HEK293 (cell line): ENCODE measurements around the gene AKT1.

ENCODE experiments used
- CTCF ChIA-PET: fragments of 350-600 bp; formaldehyde crosslinking; extraction: SDS; loops from one replicate; lab custom pipeline; 2021; ENCODE audit warnings: antibody characterized with exemption; lab: Yijun Ruan, JAX
- POLR2A ChIA-PET: fragments of 300-600 bp; formaldehyde crosslinking; extraction: SDS; loops from one replicate; lab custom pipeline; 2020; ENCODE audit warnings: antibody characterized with exemption, inconsistent platforms; lab: Yijun Ruan, JAX
- H3K27ac ChIP-seq: fragments of 200-500 bp; sonication (Bioruptor generic); 2 replicates; pipeline ENCODE4 v1.5.1; 2014; ENCODE audit warnings: low read depth, low read length, control low read depth, inconsistent platforms; ENCODE audit errors: extremely low read depth
- H3K36me3 ChIP-seq, 2 experiments: fragments of 200-500 bp in 1 of 2; sonication (Bioruptor generic) in 1 of 2; 1 replicate in 1 of 2; 2 replicates in 1 of 2; pipeline ENCODE4 v1.5.1; 2014 to 2017; ENCODE audit warnings: inconsistent platforms in 2 of 2, low read length in 2 of 2; ENCODE audit not compliant: control insufficient read depth in 2 of 2, insufficient read depth in 1 of 2
- H3K4me1 ChIP-seq: fragments of 200-500 bp; sonication (Bioruptor generic); 2 replicates; pipeline ENCODE4 v1.5.1; 2014; ENCODE audit warnings: mild to moderate bottlenecking, low read length, inconsistent platforms; ENCODE audit not compliant: control insufficient read depth, insufficient read depth
- H3K4me3 ChIP-seq: 2 replicates; pipeline ENCODE4 v1.5.1; 2011; ENCODE audit warnings: low read depth, mild to moderate bottlenecking, control low read depth, low read length, moderate library complexity
- H3K9me3 ChIP-seq: fragments of 200-500 bp; sonication (Bioruptor generic); 2 replicates; pipeline ENCODE4 v1.5.1; 2014; ENCODE audit warnings: low read depth, low read length, inconsistent platforms; ENCODE audit not compliant: control insufficient read depth, insufficient read depth
- GFI1B ChIP-seq: fragments of 450-650 bp; formaldehyde crosslinking; IDR thresholded peaks from 2 replicates; pipeline ENCODE4 v1.5.1; 2016; ENCODE audit warnings: missing biosample characterization, missing genetic modification characterization
- GLIS1 ChIP-seq: fragments of 450-650 bp; formaldehyde crosslinking; IDR thresholded peaks from 2 replicates; pipeline ENCODE4 v1.5.1; 2016; ENCODE audit warnings: missing biosample characterization, missing genetic modification characterization
- GLIS2 ChIP-seq: fragments of 450-650 bp; formaldehyde crosslinking; IDR thresholded peaks from 2 replicates; pipeline ENCODE4 v1.5.1; 2016; ENCODE audit warnings: missing biosample characterization, missing genetic modification characterization
- HOXC10 ChIP-seq: sonication (generic); formaldehyde crosslinking; IDR thresholded peaks from 2 replicates; pipeline ENCODE4 v1.8.1; 2023; ENCODE audit warnings: mild to moderate bottlenecking, missing genetic modification reagents
- KLF1 ChIP-seq: fragments of 450-650 bp; formaldehyde crosslinking; IDR thresholded peaks from 2 replicates; pipeline ENCODE4 v1.5.1; 2016; ENCODE audit warnings: missing biosample characterization, missing genetic modification characterization
- OSR2 ChIP-seq: fragments of 450-650 bp; formaldehyde crosslinking; IDR thresholded peaks from 2 replicates; pipeline ENCODE4 v1.5.1; 2016; ENCODE audit warnings: missing biosample characterization, missing genetic modification characterization
- ZBTB8A ChIP-seq: fragments of 450-650 bp; formaldehyde crosslinking; IDR thresholded peaks from 2 replicates; pipeline ENCODE4 v1.5.1; 2016; ENCODE audit warnings: missing biosample characterization, missing genetic modification characterization
- ZIC2 ChIP-seq: fragments of 450-650 bp; formaldehyde crosslinking; IDR thresholded peaks from 2 replicates; pipeline ENCODE4 v1.5.1; 2016; ENCODE audit warnings: missing biosample characterization, missing genetic modification characterization
- ZNF214 ChIP-seq: fragments of 450-650 bp; formaldehyde crosslinking; IDR thresholded peaks from 2 replicates; pipeline ENCODE4 v1.5.1; 2017; ENCODE audit warnings: missing biosample characterization, mild to moderate bottlenecking, missing genetic modification characterization, borderline replicate concordance
- ZNF223 ChIP-seq: fragments of 450-650 bp; formaldehyde crosslinking; IDR thresholded peaks from 2 replicates; pipeline ENCODE4 v1.5.1; 2016; ENCODE audit warnings: missing biosample characterization, missing genetic modification characterization
- ZNF239 ChIP-seq: fragments of 450-650 bp; formaldehyde crosslinking; IDR thresholded peaks from 2 replicates; pipeline ENCODE4 v1.5.1; 2016; ENCODE audit warnings: missing biosample characterization, missing genetic modification characterization
- ZNF510 ChIP-seq: fragments of 450-650 bp; formaldehyde crosslinking; IDR thresholded peaks from 2 replicates; pipeline ENCODE4 v1.5.1; 2018; ENCODE audit warnings: mild to moderate bottlenecking, missing genetic modification characterization, missing biosample characterization; ENCODE audit not compliant: insufficient replicate concordance
- ZNF558 ChIP-seq: fragments of 450-650 bp; formaldehyde crosslinking; IDR thresholded peaks from 2 replicates; pipeline ENCODE4 v1.5.1; 2016; ENCODE audit warnings: missing biosample characterization, missing genetic modification characterization
- ZNF645 ChIP-seq: fragments of 450-650 bp; formaldehyde crosslinking; IDR thresholded peaks from 2 replicates; pipeline ENCODE4; 2016; ENCODE audit warnings: missing biosample characterization, missing genetic modification characterization
- ZSCAN16 ChIP-seq: fragments of 450-650 bp; formaldehyde crosslinking; IDR thresholded peaks from 2 replicates; pipeline ENCODE4 v1.5.1; 2016; ENCODE audit warnings: missing biosample characterization, missing genetic modification characterization
- TF ChIP-seq, protein P1 (sequence below): fragments of 450-650 bp; formaldehyde crosslinking; conservative IDR thresholded peaks from 2 replicates; pipeline ENCODE4 v1.5.1; 2016; ENCODE audit warnings: low read depth, missing biosample characterization, missing genetic modification characterization
- TF ChIP-seq, protein P2 (sequence below): fragments of 450-650 bp; formaldehyde crosslinking; IDR thresholded peaks from 2 replicates; pipeline ENCODE4 v1.5.1; 2016; ENCODE audit warnings: missing biosample characterization, missing genetic modification characterization

The AKT1 gene

DNA sequence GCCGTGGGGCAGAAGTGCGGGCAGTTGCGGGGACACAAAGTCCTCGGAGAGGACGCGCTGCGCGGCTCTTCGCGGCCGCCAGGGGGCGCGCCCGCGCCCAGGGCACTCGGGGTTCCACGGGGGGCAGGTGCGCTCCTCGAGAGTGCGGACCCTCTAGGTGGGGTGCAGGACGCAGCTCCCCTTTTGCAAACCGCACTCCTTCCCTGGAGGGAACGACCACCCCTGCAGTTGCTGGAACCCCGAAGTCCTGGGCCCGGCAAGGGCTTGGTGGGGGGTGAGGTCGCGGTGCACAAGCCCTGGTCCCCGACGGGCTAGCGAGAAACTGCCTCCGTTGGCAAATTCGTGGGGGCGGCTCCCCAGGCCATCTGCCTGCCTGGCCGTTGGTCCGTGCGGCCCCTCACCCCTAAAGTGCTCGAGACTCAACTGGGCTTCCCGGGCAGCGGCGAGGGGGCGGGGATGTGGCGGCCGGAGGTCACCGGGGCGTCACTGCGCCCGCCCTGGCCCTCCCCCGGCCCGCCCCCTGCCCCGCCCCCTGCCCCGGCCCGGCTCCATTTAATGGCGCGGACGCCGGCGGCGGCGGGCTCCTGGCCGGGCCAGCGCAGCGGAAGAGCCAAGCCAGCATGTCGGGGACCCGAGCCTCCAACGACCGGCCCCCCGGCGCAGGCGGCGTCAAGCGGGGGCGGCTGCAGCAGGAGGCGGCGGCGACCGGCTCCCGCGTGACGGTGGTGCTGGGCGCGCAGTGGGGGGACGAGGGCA, 71.7 kb downstream of the AKT1 start, which contains the start of gene ADSS1 (continued):
- TF ChIP-seq, protein P1, sequence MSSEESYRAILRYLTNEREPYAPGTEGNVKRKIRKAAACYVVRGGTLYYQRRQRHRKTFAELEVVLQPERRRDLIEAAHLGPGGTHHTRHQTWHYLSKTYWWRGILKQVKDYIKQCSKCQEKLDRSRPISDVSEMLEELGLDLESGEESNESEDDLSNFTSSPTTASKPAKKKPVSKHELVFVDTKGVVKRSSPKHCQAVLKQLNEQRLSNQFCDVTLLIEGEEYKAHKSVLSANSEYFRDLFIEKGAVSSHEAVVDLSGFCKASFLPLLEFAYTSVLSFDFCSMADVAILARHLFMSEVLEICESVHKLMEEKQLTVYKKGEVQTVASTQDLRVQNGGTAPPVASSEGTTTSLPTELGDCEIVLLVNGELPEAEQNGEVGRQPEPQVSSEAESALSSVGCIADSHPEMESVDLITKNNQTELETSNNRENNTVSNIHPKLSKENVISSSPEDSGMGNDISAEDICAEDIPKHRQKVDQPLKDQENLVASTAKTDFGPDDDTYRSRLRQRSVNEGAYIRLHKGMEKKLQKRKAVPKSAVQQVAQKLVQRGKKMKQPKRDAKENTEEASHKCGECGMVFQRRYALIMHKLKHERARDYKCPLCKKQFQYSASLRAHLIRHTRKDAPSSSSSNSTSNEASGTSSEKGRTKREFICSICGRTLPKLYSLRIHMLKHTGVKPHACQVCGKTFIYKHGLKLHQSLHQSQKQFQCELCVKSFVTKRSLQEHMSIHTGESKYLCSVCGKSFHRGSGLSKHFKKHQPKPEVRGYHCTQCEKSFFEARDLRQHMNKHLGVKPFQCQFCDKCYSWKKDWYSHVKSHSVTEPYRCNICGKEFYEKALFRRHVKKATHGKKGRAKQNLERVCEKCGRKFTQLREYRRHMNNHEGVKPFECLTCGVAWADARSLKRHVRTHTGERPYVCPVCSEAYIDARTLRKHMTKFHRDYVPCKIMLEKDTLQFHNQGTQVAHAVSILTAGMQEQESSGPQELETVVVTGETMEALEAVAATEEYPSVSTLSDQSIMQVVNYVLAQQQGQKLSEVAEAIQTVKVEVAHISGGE (tag by site-specific recombination): no peak
- TF ChIP-seq ZBTB8A (tag by site-specific recombination) (peak; percentile 53), ZNF223 (tag by site-specific recombination) (no peak), ZNF239 (no peak), GLIS1 (tag by site-specific recombination) (peak; percentile 87), ZNF510 (tag by site-specific recombination) (no peak), ZNF645 (tag by site-specific recombination) (peak; percentile 75; the same call in 1 of the 2 replicates)
- TF ChIP-seq, protein P2, sequence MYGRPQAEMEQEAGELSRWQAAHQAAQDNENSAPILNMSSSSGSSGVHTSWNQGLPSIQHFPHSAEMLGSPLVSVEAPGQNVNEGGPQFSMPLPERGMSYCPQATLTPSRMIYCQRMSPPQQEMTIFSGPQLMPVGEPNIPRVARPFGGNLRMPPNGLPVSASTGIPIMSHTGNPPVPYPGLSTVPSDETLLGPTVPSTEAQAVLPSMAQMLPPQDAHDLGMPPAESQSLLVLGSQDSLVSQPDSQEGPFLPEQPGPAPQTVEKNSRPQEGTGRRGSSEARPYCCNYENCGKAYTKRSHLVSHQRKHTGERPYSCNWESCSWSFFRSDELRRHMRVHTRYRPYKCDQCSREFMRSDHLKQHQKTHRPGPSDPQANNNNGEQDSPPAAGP: peak; percentile 52
- TF ChIP-seq, all 188 proteins: peak for 45

DNA sequence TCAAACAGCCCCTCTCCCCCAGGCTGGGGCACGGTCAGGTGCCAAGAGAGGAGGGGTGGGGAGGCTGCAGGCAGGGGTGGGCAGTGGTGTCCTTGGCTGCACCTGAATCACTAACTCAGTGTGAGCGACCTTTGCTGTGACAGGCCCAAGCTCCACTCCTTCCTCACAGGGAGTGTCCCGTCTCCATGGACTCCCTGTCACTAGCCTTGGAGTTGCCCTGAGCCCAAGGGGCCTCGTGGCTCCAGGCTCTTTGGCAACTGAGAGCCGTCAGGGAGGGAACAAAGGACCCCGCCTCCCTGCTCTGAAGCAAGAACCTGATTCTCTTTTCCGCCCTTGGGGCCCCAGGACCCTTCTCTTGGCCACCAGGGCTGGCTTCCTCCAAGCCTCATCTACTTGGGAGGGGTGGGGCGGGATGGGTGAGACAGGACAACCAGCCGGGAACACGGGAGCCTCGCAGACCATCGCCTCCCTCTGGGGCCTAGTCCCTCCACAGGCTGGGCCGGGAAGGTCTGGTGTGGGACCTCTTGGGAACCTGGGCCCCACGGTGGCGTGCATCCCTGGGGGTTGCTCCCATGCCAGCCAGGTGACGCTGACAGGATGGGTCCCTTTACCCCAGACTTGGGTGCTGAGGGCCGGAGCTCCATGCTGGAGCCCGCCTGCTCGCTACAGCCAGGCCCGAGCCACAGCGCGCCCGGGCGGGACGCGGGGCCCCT, 72.5 kb downstream of the AKT1 start:
- Histone ChIP-seq H3K36me3 (peaks cover 0 to 2% of the 10 kb centered on the region in 2 experiments; a peak in 1 of 3 replicates), H3K9me3 (no peaks in the 10 kb centered on the region), H3K4me3 (no peak overlapping the region), H3K4me1 (no peaks in the 10 kb centered on the region; the same call in 1 of the 2 replicates), H3K27ac (no peak overlapping the region)
- ChIA-PET CTCF (interaction anchor here (0.6 to 2.2 kb wide), 13 partner anchors 14 to 1627 kb away, joined by 3 to 12 read pairs (median 3); partner anchors contain the start of gene SIVA1), POLR2A (no interaction called here)
- TF ChIP-seq ZNF558: no peak
- TF ChIP-seq GLIS2 (tag by site-specific recombination): no peak
- 0 out of 2 replicates have a peak, but pooled peaks have one; percentile 53 for TF ChIP-seq HOXC10 (CRISPR knock-in tag)

GRCh38 chr14:104721505-104722431, 73.8 kb downstream of the AKT1 start:
- peaks cover 0 to 2% of the 10 kb centered on the region in 2 experiments; a peak in 1 of 3 replicates for H3K36me3 ChIP-seq
- CTCF ChIA-PET: interaction anchor here (0.6 to 1.2 kb wide), 6 partner anchors 13 to 626 kb away, joined by 3 to 4 read pairs (median 3); no protein-coding TSS in a partner anchor
- no peaks in the 10 kb centered on the region; the same call in 1 of the 2 replicates for H3K4me1 ChIP-seq
- POLR2A ChIA-PET: no interaction called here
- TF ChIP-seq GLIS1 (tag by site-specific recombination): peak; percentile 30
- TF ChIP-seq KLF1: 0 out of 2 replicates have a peak, but pooled peaks have one; percentile 54
- TF ChIP-seq GLIS2 (tag by site-specific recombination): peak; percentile 45
- no peak for TF ChIP-seq ZSCAN16 (tag by site-specific recombination)
- no peak for TF ChIP-seq OSR2 (tag by site-specific recombination)
- no peak for TF ChIP-seq ZNF214 (tag by site-specific recombination)
- TF ChIP-seq, protein P2: 0 out of 2 replicates have a peak, but pooled peaks have one; percentile 25
- TF ChIP-seq ZIC2: no peak
- TF ChIP-seq GFI1B: no peak
- H3K9me3 ChIP-seq: no peaks in the 10 kb centered on the region
- H3K27ac ChIP-seq: no peak overlapping the region
- no peak overlapping the region for H3K4me3 ChIP-seq
